Sigmoid colon (tissue), 7 donors: ENCODE measurements around the gene CEACAM19. TPM values are rescaled to one million over a fixed set of nuclear protein-coding genes. Genes with fewer than 3 reads are reported as not detected.

Source experiments
- DNase-seq: peaks from one replicate; pipeline ENCODE4 v3.0.0-alpha.2; 2019
- H3K27ac ChIP-seq, 4 donors: fragments of 200-600 bp; sonication (generic); one replicate each; pipeline ENCODE4 v1.5.1; 2016 to 2019; ENCODE audit warnings: mild to moderate bottlenecking in 1 of 4
- H3K27me3 ChIP-seq, 3 donors: fragments of 200-600 bp; sonication (generic); one replicate each; pipeline ENCODE4 v1.5.1; 2019; ENCODE audit warnings: mild to moderate bottlenecking in 1 of 3
- H3K36me3 ChIP-seq, 4 donors: fragments of 200-600 bp; sonication (generic); one replicate each; pipeline ENCODE4 v1.5.1; 2016 to 2019
- H3K4me1 ChIP-seq, 4 donors: fragments of 200-600 bp; sonication (generic); one replicate each; pipeline ENCODE4 v1.5.1; 2017 to 2019
- H3K4me3 ChIP-seq, 4 donors: fragments of 200-600 bp; sonication (generic); one replicate each; pipeline ENCODE4 v1.5.1; 2017 to 2019; ENCODE audit warnings: mild to moderate bottlenecking in 2 of 4, moderate library complexity in 1 of 4
- H3K9me3 ChIP-seq, 4 donors: fragments of 200-600 bp in 3 of 4; sonication (generic) in 3 of 4; one replicate each; pipeline versions ENCODE4 v1.5.1 to v1.6.1; 2013 to 2019
- CTCF ChIP-seq, 4 experiments: fragments of 450-650 bp in 3 of 4; fragments of 200-600 bp in 1 of 4; IDR thresholded peaks; one replicate each; pipeline ENCODE4 v1.5.1; 2016 to 2019; ENCODE audit warnings: antibody characterized with exemption in 4 of 4, mild to moderate bottlenecking in 3 of 4, moderate library complexity in 2 of 4
- EP300 ChIP-seq, 4 donors: sonication (generic); formaldehyde crosslinking; IDR thresholded peaks; one replicate each; pipeline ENCODE4 v1.6.1; 2017; ENCODE audit warnings: antibody characterized with exemption in 4 of 4
- POLR2A ChIP-seq, 2 donors: fragments of 450-650 bp; IDR thresholded peaks; one replicate each; pipeline ENCODE4 v1.6.1; 2016; ENCODE audit warnings: antibody characterized with exemption in 2 of 2, mild to moderate bottlenecking in 2 of 2, moderate library complexity in 2 of 2
- POLR2AphosphoS5 ChIP-seq, 4 donors: sonication (generic); formaldehyde crosslinking; IDR thresholded peaks; one replicate each; pipeline ENCODE4 v1.6.1; 2017; ENCODE audit warnings: antibody characterized with exemption in 4 of 4
- WGBS, 2 donors: extraction: QIAGEN DNeasy Blood & Tissue Kit; methylation state at CpG; one replicate each; pipeline ENCODE4 v1.1.7; 2013; 5-methylcytosine and 5-hydroxymethylcytosine counted together
- intact Hi-C: fragments of 100-400 bp; cut with DNase I; formaldehyde crosslinking; loops from one replicate; pipeline ENCODE4 v1.15.1; 2023
- polyA plus RNA-seq, 3 donors: library from polyadenylated mRNA; stranded (reverse); fragments of 200-250 nt; gene quantifications; one replicate each; pipeline ENCODE4 v1.2.3, GENCODE V29; 2013
- total RNA-seq, 4 donors: library from RNA; depleted of rRNA; stranded (reverse); fragments of >200 nt; gene quantifications; one replicate each; pipeline ENCODE4 v1.1.0, GENCODE V29; 2016
- donor health status: healthy with polysubstance abuse.
- donor health status: Bipolar disorder and iron deficiency.
- donor health status: healthy.

The CEACAM19 gene
- total and polyA plus RNA-seq, 7 donors: 0.60 to 5.3 (median 1.4) TPM

- no peaks in the 10 kb centered on the region for H3K9me3 ChIP-seq
- H3K4me3 ChIP-seq: no peak overlapping the region
- H3K4me1 ChIP-seq: peaks cover 0 to 36% (median 8%) of the 10 kb centered on the region in 4 donors
- peaks cover 4 to 22% (median 9%) of the 10 kb centered on the region in 4 donors for H3K36me3 ChIP-seq
- WGBS, 2 donors: 75 to 83% methylated on average over 8 of the region's 8 CpGs
- no peak for DNase-seq
- TF ChIP-seq POLR2AphosphoS5 (IDR thresholded peaks at IDR 0.05): no peak
- no peak for TF ChIP-seq EP300 (IDR thresholded peaks at IDR 0.05)
- no peak for TF ChIP-seq CTCF (IDR thresholded peaks at IDR 0.05)
- TF ChIP-seq POLR2A (IDR thresholded peaks at IDR 0.05): no peak
- intact Hi-C loops: no loop called here
- no peak overlapping the region for H3K27ac ChIP-seq
- no peaks in the 10 kb centered on the region for H3K27me3 ChIP-seq
Measured at GRCh38 chr19:44645407-44646048, 25.8 kb upstream of the CEACAM19 start.

GRCh38 chr19:44646049-44646416 lies 25.2 kb upstream of the CEACAM19 start:
- WGBS, 2 donors: 92 to 95% methylated on average over 3 of the region's 3 CpGs
- TF ChIP-seq POLR2A (IDR thresholded peaks at IDR 0.05): no peak
- no peak for TF ChIP-seq CTCF (IDR thresholded peaks at IDR 0.05)
- no peak for TF ChIP-seq POLR2AphosphoS5 (IDR thresholded peaks at IDR 0.05)
- no peak for TF ChIP-seq EP300 (IDR thresholded peaks at IDR 0.05)

GRCh38 chr19:44647144-44647543 lies 24.1 kb upstream of the CEACAM19 start:
- Histone ChIP-seq H3K27me3 (no peaks in the 10 kb centered on the region), H3K4me3 (no peak overlapping the region), H3K9me3 (no peaks in the 10 kb centered on the region), H3K27ac (peak overlapping the region in 1 of 4 donors; percentile 9), H3K4me1 (peaks cover 0 to 36% (median 8%) of the 10 kb centered on the region in 4 donors), H3K36me3 (peaks cover 4 to 38% (median 21%) of the 10 kb centered on the region in 4 donors)
- 89 to 91% methylated on average over 31 of the region's 31 CpGs for WGBS, 2 donors
- intact Hi-C loops: no loop called here
- TF ChIP-seq POLR2AphosphoS5 (IDR thresholded peaks at IDR 0.05) (no peak), EP300 (IDR thresholded peaks at IDR 0.05) (no peak), POLR2A (IDR thresholded peaks at IDR 0.05) (no peak), CTCF (IDR thresholded peaks at IDR 0.05) (no peak)
- DNase-seq: no peak

More at GRCh38 chr19:44646049-44646416, 25.2 kb upstream of the CEACAM19 start:
- no peaks in the 10 kb centered on the region for H3K27me3 ChIP-seq
- no peak overlapping the region for H3K4me3 ChIP-seq
- H3K4me1 ChIP-seq: peaks cover 0 to 36% (median 8%) of the 10 kb centered on the region in 4 donors
- peaks cover 4 to 27% (median 13%) of the 10 kb centered on the region in 4 donors for H3K36me3 ChIP-seq
- H3K27ac ChIP-seq: no peak overlapping the region
- DNase-seq: no peak
- intact Hi-C loops: no loop called here
- H3K9me3 ChIP-seq: no peaks in the 10 kb centered on the region

GRCh38 chr19:44648631-44649251 lies 22.5 kb upstream of the CEACAM19 start:
- H3K27me3 ChIP-seq: no peaks in the 10 kb centered on the region
- H3K4me1 ChIP-seq: peaks cover 0 to 32% (median 6%) of the 10 kb centered on the region in 4 donors
- H3K4me3 ChIP-seq: no peak overlapping the region
- intact Hi-C loops: no loop called here
- TF ChIP-seq POLR2A (IDR thresholded peaks at IDR 0.05) (no peak), POLR2AphosphoS5 (IDR thresholded peaks at IDR 0.05) (no peak), EP300 (IDR thresholded peaks at IDR 0.05) (no peak), CTCF (IDR thresholded peaks at IDR 0.05) (no peak)
- peaks cover 4 to 54% (median 25%) of the 10 kb centered on the region in 4 donors for H3K36me3 ChIP-seq
- H3K9me3 ChIP-seq: no peaks in the 10 kb centered on the region
- H3K27ac ChIP-seq: peak overlapping the region in 2 of 4 donors; percentile 40 to 43
- no peak for DNase-seq
- 68 to 73% methylated on average over 3 of the region's 3 CpGs for WGBS, 2 donors
